Fibroblast of lung (primary cell): ENCODE data around the gene FAHD2A. TPM values are rescaled to one million over a fixed set of nuclear protein-coding genes. Genes with fewer than 3 reads are reported as not detected.

ENCODE experiments used
- DNase-seq, 2 donors: peaks; one replicate each; pipeline versions ENCODE4 v3.0.0 to v3.0.0-alpha.2; 2010; ENCODE audit warnings: low read depth in 2 of 2
- H2AFZ ChIP-seq: 2 replicates; pipeline ENCODE4 v1.5.1; 2012; ENCODE audit warnings: low read length, control low read depth, inconsistent platforms
- H3K27ac ChIP-seq: 2 replicates; pipeline ENCODE4 v1.5.1; 2011; ENCODE audit warnings: low read length, control low read depth; ENCODE audit not compliant: insufficient read depth
- H3K27me3 ChIP-seq: 2 replicates; pipeline ENCODE4 v1.5.1; 2011; ENCODE audit warnings: mild to moderate bottlenecking, low read length; ENCODE audit not compliant: control insufficient read depth, insufficient read depth
- H3K36me3 ChIP-seq: 2 replicates; pipeline ENCODE4 v1.5.1; 2011; ENCODE audit warnings: low read length; ENCODE audit not compliant: control insufficient read depth, insufficient read depth
- H3K4me1 ChIP-seq: 2 replicates; pipeline ENCODE4 v1.5.1; 2011; ENCODE audit warnings: low read length; ENCODE audit not compliant: control insufficient read depth, insufficient read depth; ENCODE audit errors: extremely low read depth
- H3K4me2 ChIP-seq: 2 replicates; pipeline ENCODE4 v1.5.1; 2011; ENCODE audit warnings: low read length, control low read depth; ENCODE audit not compliant: insufficient read depth; ENCODE audit errors: extremely low read depth
- H3K4me3 ChIP-seq, 4 experiments: fragments of 200-600 bp in 1 of 4; sonication (generic) in 1 of 4; replicated peaks in 1 of 4; 2 replicates each; pipeline ENCODE4 v1.5.1; 2011 to 2016; ENCODE audit warnings: low read length in 4 of 4, low read depth in 3 of 4, mild to moderate bottlenecking in 3 of 4, control low read depth in 2 of 4, inconsistent platforms in 1 of 4, mixed read lengths in 1 of 4; ENCODE audit not compliant: insufficient read depth in 1 of 4; ENCODE audit errors: control extremely low read depth in 1 of 4
- H3K79me2 ChIP-seq: 2 replicates; pipeline ENCODE4 v1.5.1; 2012; ENCODE audit warnings: mild to moderate bottlenecking, low read length, inconsistent platforms; ENCODE audit not compliant: control insufficient read depth, insufficient read depth
- H3K9ac ChIP-seq: 2 replicates; pipeline ENCODE4 v1.5.1; 2011; ENCODE audit warnings: mild to moderate bottlenecking, low read length, control low read depth; ENCODE audit not compliant: insufficient read depth
- H3K9me3 ChIP-seq: 2 replicates; pipeline ENCODE4 v1.5.1; 2012; ENCODE audit warnings: low read depth, low read length; ENCODE audit not compliant: control insufficient read depth, insufficient read depth
- H4K20me1 ChIP-seq: 2 replicates; pipeline ENCODE4 v1.5.1; 2011; ENCODE audit warnings: low read length; ENCODE audit not compliant: control insufficient read depth, insufficient read depth; ENCODE audit errors: extremely low read depth
- EZH2 ChIP-seq: IDR thresholded peaks from 2 replicates; pipeline ENCODE4 v1.5.1; 2012; ENCODE audit warnings: low read length, control low read depth, mild to moderate bottlenecking; ENCODE audit errors: missing control alignments
- polyA plus RNA-seq, 2 donors: library from polyadenylated mRNA; depleted of rRNA in 1 of 2; stranded (reverse) in 1 of 2; unstranded in 1 of 2; fragments of >200 nt; gene quantifications; 2 replicates each; pipeline ENCODE4 v1.2.1, GENCODE V29; 2011 to 2012; ENCODE audit warnings: missing spikeins in 1 of 2
- total RNA-seq: library from RNA; depleted of rRNA; stranded (reverse); fragments of >200 nt; gene quantifications from 2 replicates; pipeline ENCODE4 v1.2.1, GENCODE V29; 2014
- TF ChIP-seq, protein P1 (sequence below), 2 donors: IDR thresholded peaks in 1 of 2; conservative IDR thresholded peaks in 1 of 2; 1 replicate in 1 of 2; 2 replicates in 1 of 2; pipeline ENCODE4 v1.5.1; 2011 to 2012; ENCODE audit warnings: low read length in 2 of 2, control low read depth in 1 of 2, inconsistent platforms in 1 of 2, low read depth in 1 of 2, mild to moderate bottlenecking in 1 of 2

FAHD2A gene
- total and polyA plus RNA-seq, 2 donors (not counting 1 experiment from before 2014, with no cell fraction given) = 22.1 to 32.5 TPM

DNA sequence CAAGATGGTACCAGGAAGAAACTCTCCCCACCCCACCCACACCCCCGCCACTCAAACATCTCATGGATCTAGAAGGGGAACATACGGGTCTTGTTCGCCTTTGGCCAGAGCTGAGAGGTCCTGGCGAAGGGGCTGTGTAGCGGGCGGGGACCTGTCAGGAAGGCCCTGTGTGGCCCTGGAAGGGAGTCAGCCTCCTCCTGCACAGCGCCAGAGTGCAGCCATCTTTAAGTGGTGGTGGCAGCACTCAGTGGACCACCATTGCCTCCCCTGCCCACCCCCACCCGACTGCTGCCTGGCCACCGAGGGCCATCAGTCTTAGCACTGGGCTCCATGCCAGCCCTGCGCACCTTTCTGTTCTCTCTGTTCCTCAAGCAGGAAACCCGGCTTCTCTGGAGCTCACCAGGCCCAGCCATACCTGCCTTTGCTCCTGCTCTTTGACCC, 11.6 kb upstream of the FAHD2A start:
- H3K4me3 ChIP-seq = no peak overlapping the region
- H3K4me1 ChIP-seq = no peaks in the 10 kb centered on the region
- TF ChIP-seq, protein P1, sequence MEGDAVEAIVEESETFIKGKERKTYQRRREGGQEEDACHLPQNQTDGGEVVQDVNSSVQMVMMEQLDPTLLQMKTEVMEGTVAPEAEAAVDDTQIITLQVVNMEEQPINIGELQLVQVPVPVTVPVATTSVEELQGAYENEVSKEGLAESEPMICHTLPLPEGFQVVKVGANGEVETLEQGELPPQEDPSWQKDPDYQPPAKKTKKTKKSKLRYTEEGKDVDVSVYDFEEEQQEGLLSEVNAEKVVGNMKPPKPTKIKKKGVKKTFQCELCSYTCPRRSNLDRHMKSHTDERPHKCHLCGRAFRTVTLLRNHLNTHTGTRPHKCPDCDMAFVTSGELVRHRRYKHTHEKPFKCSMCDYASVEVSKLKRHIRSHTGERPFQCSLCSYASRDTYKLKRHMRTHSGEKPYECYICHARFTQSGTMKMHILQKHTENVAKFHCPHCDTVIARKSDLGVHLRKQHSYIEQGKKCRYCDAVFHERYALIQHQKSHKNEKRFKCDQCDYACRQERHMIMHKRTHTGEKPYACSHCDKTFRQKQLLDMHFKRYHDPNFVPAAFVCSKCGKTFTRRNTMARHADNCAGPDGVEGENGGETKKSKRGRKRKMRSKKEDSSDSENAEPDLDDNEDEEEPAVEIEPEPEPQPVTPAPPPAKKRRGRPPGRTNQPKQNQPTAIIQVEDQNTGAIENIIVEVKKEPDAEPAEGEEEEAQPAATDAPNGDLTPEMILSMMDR (conservative IDR thresholded peaks at IDR 0.05 in 1 of 2, IDR thresholded peaks at IDR 0.05 in 1 of 2; ENCODE audit: low read depth in 1 of 2, low read length in 2 of 2) = no peak
- no peak for TF ChIP-seq EZH2
- H3K79me2 ChIP-seq = no peaks in the 10 kb centered on the region
- H3K27me3 ChIP-seq = no peaks in the 10 kb centered on the region
- no peak overlapping the region for H3K4me2 ChIP-seq
- no peak overlapping the region for H3K27ac ChIP-seq
- no peaks in the 10 kb centered on the region for H4K20me1 ChIP-seq
- no peaks in the 10 kb centered on the region for H3K9me3 ChIP-seq
- no peak for DNase-seq
- no peak overlapping the region for H2AFZ ChIP-seq
- H3K9ac ChIP-seq = no peak overlapping the region
- H3K36me3 ChIP-seq = no peaks in the 10 kb centered on the region

DNA sequence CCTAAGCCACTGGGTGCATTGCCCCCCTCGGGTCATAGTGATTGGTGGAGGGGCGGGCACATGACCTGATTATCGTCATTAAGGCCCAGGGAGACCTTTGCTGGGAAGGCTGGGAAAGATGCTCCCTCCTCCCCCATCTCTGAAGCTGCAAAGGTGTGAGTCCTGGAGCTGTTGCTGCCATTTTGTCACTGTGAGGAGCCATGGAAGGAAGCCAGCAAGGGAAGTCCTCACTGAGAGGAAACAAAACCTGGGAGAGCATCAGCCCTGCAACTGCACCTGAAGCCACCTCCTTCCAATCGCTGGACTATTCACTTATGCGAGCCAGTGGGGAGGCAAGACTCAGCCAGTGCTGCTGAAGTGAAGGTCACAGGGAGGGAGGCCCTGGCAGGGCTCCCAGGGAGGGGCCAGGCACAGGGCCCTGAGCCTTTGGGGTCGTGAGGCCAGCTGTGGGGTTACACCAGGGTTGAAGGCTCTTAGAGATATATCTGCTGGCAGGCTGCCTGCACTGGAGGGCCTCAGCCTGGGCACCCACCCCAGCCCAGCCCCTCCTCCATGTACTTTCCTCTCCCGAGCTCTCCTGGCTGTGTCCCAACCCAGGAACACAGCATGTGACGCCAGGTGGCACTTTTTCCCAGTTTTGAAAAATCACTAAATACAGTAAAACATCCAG, 10.7 kb upstream of the FAHD2A start:
- no peaks in the 10 kb centered on the region for H3K79me2 ChIP-seq
- TF ChIP-seq EZH2 = no peak
- TF ChIP-seq, protein P1 (conservative IDR thresholded peaks at IDR 0.05 in 1 of 2, IDR thresholded peaks at IDR 0.05 in 1 of 2; ENCODE audit: low read depth in 1 of 2, low read length in 2 of 2) = no peak
- no peaks in the 10 kb centered on the region for H3K27me3 ChIP-seq
- H2AFZ ChIP-seq = no peak overlapping the region
- no peaks in the 10 kb centered on the region for H3K36me3 ChIP-seq
- no peak for DNase-seq
- H4K20me1 ChIP-seq = no peaks in the 10 kb centered on the region
- H3K9me3 ChIP-seq = no peaks in the 10 kb centered on the region
- no peaks in the 10 kb centered on the region for H3K4me1 ChIP-seq
- H3K27ac ChIP-seq = no peak overlapping the region
- H3K4me2 ChIP-seq = no peak overlapping the region
- no peak overlapping the region for H3K9ac ChIP-seq
- H3K4me3 ChIP-seq = no peak overlapping the region

DNA sequence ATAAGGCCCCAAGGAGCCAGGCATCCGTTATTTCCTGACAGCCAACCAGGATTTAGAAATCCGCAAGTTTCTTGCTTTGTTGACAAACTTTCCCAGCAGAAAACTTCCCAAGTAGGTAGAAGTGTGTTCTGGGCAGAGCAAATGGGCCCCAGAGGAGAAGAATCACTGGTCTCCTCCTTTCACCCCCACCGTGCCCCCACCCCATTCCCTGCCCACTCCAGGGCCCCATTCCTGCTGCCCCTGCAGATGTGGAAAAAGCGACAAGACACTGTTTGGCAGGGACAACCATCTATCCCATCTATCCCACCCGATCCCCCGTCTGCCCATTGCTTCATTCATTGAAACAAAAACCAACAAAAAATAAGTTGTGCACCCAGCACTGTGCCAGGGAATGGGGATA, 10.2 kb upstream of the FAHD2A start:
- Histone ChIP-seq H3K9me3 (no peaks in the 10 kb centered on the region), H3K4me1 (no peaks in the 10 kb centered on the region), H3K27me3 (no peaks in the 10 kb centered on the region), H3K9ac (no peak overlapping the region), H2AFZ (no peak overlapping the region), H4K20me1 (no peaks in the 10 kb centered on the region), H3K4me2 (no peak overlapping the region), H3K27ac (no peak overlapping the region), H3K4me3 (no peak overlapping the region), H3K79me2 (no peaks in the 10 kb centered on the region), H3K36me3 (no peaks in the 10 kb centered on the region)
- TF ChIP-seq, protein P1 (conservative IDR thresholded peaks at IDR 0.05 in 1 of 2, IDR thresholded peaks at IDR 0.05 in 1 of 2; ENCODE audit: low read depth in 1 of 2, low read length in 2 of 2) = no peak
- no peak for TF ChIP-seq EZH2
- DNase-seq = no peak
